ENCODE data around the gene C4orf46.
"Not testable (repeated sequence)": the region's sequence is repeated elsewhere in the genome, so short reads cannot be mapped to it uniquely, and the experiment has no call there.

Gene C4orf46

DNA sequence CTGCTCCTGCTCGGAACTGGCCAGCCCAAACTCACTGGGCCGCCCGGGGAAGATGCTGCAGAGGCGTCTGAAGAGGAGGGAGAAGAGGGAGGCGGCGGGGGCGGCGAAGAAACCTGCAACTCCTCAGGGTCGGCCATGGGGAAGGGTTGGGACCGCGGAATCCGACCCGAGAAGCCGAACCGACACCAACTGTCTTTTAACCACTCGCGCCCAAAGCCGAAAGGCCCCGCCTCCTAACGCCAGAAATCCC lies at the start of gene C4orf46:
C4orf46 (minus strand) TSS at position 223 of the 250 bp plus-strand sequence; CDS start at position 137, 86 bp downstream.
- DNase-seq: no peak

DNA sequence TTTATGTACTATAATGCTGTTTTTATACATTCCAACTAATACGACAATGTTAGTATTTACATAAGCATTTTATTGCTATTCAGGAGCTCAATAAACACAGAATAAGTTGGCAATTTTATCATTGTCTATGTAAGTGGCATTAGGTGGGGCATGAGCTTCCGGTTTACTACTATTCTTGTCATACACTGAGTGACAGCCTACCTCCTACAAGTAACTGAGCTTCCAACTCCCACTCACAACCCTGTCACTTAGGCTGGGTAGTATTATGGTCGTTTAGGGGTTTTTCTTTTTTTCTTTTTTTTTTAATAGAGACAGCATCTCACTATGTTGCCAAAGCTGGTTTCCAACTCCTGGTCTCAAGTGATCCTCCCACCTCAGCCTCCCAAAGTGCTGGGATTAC lies 44.1 kb upstream of the C4orf46 start:
- no peak for DNase-seq

DNA sequence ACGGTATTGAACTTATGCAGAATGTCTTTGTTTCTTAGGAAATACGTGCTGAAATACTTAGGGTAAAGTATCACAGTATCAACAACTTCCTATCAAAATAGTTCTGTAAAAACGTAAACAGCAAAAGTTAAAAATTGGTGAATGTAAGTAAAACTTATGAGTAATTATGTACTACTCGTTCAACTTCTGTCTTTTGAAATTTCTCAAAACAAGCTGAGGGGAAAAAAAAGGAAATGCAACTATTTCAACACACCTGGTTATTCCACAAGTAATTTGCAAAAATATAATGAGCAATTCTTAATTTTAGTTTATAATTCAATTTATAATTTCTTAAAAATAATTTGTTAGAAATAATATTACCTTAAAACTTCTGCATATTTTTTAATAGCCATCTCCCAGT lies 43.2 kb upstream of the C4orf46 start:
- no peak for DNase-seq

DNA sequence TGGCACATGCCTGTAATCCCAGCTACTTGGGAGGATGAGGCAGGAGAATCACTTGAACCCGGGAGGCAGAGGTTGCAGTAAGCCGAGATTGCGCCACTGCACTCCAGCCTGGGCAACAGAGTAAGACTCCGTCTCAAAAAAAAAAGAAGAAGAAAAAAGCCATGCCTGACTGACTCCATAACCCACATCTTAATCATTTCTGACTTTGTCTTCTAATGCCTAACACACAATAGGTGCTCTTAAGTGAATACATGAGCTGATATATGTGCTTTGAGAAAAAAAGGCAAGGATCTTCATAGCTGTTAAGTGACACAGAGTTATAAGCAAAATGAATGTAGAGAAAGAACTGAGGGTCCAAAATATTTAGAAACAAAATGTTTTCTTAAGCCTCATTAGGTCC lies 40.9 kb upstream of the C4orf46 start:
- DNase-seq: not testable (repeated sequence)

DNA sequence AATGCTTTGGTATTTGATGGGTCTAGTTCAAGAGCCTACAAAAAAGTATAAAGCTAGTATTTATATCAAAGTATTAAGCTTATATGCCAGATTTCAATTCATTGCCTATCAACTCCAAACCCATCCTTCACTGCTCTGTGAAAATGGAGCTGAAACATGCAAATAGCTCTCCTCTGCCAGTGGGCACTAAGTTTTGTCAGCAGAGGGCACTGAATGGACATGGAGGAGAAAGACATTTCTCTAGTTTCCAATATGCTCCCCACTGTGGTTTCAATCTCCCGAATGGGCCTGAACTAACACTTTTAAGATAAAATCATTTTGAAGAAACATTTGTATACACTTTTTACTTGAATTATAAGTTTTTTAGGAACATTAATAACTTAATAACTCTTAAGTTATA lies 39.1 kb upstream of the C4orf46 start:
- no peak for DNase-seq

DNA sequence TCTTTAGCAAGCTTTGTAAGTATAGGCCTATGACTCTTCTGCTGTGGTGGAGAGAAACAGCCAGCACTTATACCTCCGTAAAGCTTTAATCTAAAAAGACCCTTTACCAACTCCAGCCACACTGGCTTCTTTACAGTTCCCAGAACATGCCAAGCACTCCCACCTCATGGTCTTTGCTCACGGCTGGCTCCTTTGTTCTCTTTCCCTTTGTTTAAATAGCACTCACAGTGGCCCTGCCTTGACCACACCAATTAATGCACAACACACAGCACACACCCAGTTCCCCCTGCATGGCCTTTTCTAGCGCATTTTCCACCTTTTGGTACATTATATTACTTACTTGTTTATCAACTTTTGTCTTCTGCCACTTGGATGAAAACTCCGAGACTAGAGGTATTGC lies 32.6 kb upstream of the C4orf46 start:
- DNase-seq: no peak

DNA sequence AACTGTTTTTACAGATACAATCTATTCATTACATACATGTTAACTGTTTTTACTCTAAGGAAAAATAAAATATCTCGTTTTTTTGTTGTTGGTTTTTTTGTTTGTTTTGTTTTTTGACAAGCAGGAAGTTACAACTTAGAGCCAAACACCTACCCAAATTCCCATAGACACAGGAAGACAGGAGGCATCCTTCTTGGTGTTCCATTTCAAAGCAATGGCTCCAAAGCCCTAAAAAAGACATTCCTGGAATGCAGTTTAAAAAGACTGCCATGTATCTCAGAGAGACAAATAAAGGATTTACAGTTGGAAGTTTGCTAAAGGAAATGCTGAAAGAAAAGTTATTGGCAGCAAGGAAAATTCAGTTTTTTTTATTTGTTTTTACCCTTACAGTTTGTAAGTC lies 17.1 kb upstream of the C4orf46 start:
- DNase-seq: no peak

DNA sequence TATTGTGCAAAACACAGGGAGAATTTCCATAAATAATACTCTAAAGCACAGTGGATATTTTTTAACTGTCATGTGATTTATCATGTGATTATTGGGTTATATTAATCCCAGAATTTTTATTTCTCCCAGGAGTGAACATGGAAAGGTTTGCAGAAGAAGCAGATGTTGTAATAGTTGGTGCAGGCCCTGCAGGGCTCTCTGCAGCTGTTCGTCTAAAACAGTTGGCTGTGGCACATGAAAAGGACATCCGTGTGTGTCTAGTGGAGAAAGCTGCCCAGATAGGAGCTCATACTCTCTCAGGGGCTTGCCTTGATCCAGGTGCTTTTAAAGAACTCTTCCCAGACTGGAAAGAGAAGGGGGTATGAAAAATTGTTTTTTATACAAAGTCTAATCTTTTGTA lies 10.4 kb upstream of the C4orf46 start:
- DNase-seq: no peak

DNA sequence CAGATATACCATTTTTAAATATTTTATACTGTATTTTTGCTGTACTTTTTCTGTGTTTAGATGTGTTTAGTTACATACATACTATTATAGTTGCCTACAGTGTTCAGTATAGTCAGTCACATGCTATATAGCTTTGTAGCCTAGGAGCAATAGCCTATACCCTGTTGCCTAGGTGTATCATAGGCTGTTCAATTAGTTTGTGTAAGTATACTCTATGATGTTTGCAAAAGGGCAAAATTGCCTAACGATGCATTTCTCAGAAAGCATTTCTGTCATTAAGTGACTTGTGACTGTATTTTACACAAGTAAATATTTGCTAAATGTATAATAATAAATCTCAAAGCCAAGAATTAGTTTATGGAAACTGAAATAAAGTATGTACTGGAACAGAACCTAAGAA lies 9.9 kb upstream of the C4orf46 start:
- DNase-seq: no peak

DNA sequence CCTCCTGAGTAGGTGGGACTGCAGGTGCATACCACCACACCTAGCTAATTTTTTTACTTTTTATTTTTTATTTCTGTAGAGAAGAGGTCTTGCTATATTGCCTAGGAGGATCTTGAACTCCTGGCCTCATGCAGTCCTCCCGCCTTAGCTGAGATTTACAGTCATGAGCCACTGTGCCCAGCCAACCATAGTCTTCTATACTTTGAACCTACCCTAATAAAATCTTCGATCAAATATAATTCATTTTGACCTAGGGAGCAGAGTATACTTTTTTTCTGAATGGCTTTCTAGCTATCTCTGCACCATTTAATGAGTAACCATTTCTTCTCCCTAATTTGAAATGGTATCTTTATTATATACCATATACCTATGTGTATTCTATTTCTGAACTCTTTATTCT lies 7.1 kb upstream of the C4orf46 start:
- DNase-seq: no peak

DNA sequence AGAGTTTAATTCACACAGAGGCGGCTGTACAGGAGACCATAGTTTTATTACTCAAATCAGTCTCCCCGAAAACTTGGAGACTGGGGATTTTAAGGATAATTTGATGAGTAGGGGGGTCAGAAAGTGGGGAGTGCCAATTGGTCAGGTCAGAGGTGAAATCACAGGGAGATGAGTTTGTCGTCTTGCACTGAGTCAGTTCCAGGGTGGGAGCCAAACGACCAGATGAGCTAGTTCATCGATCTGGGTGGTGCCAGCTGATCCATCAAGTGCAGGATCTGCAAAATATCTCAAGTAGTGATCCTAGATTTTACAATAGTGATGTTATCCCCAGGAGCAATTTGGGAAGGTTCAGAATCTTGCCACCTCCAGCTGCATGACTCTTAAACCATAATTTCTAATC lies 4.4 kb upstream of the C4orf46 start:
- no peak for DNase-seq

DNA sequence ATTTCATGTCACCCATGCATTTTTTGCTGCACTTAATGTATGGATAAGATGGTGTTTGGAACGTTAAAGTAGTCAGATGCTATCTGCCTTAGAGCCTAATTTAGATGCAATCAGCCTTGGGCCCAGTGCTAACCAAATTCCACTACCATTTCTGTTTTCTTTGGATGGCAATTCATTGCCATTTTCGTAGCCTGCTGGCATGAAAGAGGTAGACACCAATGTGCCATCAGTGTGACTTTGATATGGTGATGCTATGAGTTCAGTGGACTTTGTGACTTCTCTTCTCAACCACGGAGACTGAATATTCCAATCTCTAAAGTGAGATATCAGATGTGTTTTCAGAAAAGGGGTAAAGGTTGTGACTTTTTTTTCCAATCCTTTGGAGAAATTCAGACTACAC lies 1.9 kb upstream of the C4orf46 start:
- no peak for DNase-seq

DNA sequence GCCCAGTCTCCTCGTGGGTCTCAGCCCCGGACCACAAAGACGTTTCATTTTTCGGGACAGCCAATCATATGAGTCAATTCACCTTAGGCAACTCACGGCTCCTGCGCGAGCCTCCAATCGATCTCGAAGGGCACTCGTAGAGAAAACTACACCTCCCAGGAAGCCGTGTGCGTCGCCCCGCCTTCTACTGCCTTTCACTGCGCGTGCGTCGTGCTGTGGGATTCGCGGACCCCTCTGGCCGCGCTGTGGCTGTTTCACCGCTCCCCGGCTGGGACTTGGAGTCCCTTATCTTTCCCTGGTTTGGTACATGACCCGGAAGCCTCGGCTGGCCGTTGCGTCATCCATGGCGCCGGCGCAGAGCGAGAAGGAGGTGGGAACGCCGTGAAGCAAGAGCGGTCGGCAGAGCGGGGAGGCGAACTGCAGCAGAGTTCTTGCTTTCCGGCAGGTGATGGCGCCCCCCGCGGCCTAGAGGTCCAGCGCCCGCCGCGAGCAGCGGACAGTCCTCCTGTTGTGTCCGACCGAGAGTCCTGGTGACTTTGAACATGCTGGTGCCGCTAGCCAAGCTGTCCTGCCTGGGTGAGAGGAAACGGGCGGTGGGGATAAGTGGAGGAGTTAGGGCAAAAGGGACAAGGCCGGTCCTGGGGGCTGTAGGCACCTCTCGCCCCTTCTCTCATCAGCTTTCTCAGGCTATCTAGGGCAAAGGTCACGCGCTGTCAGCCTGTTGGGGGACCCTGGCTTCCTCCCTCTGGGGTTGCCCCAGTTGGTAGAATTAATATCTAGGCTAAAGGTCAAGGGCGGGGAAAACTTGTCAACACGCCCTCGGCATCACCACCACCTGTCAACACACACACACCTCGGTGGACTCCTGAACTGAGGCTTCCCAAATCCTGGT lies 474 bp upstream of the C4orf46 start, which contains the start of gene ETFDH:
ETFDH (plus strand) TSS at position 382 of the 892 bp plus-strand sequence; CDS start at position 543, 161 bp downstream.
- peak; percentile 100 for DNase-seq

DNA sequence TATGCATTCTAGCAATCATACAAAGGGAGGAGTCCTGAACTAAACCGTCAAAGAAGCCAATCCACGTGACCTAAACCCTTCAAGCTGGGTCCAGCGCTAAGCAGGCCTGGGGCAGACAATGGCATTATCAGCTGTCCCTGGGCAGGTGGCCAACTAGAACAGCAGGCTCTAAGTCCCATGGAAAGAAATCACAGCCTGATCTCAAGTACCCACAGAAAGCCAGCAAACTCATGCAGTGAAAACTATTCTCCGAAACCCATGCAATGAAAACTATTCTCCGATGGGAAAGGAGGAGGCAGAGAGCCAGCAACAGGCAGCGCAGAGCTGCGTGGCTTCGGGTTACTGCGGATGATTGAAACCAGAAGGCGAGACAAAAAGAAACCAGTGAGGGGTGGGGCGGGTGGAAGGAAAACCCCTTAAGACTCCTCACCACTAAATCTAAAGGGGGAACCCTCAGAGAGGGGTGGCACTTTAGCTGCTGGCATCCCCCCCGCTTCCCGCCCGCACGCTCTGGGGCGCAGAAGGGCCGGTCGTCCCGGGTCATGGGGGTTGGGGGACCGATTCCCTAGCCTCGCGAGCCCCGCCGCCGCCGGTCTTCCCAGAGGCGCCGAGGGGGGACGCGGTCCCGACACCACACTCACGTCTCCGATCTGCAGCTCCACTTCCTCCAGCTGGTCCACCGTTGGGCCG lies 567 bp downstream of the C4orf46 start:
- DNase-seq: peak; percentile 55

DNA sequence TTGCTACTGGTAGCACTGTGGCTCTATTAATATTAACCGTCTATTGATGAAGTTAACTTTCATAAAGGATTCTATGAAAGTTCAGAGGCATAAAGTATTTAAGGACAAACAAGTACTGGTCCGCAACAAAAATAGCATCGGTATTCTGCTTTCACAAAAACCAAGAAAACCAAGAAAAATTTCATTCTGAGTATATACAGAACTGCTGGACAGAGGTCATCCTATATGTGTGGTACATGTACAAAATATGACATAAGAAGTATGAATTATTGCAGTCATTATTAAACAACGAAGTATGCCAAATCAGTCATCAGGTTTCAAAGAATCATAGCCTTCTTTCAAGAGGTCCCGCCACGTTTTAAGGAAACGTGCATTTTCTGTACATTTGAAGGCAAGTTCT lies 2.4 kb downstream of the C4orf46 start:
- DNase-seq: no peak

DNA sequence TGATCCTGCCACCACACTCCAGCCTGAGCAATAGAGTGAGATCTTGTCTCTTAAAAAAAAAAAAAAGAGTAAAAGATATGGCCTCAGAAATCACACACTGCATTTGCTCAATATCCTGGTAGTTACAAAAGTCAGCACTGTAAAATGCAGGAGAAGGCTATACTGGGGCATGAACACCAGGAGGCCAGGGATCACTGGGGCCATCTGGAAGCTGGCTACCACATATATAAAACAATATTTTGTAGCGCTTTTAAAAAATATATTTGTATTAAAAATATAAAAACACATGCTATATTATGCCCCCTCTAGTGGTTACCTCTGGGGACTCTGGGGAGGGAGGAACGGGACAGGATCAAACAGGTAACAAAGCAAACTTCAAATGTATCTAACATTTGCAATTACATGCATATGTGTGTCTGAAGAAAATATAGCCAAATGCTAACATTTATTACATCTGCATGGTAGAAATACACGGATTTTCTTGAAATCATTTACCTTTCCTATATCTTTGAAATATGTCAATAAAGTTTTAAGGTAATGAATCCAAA lies 4.0 kb downstream of the C4orf46 start:
- no peak for DNase-seq

DNA sequence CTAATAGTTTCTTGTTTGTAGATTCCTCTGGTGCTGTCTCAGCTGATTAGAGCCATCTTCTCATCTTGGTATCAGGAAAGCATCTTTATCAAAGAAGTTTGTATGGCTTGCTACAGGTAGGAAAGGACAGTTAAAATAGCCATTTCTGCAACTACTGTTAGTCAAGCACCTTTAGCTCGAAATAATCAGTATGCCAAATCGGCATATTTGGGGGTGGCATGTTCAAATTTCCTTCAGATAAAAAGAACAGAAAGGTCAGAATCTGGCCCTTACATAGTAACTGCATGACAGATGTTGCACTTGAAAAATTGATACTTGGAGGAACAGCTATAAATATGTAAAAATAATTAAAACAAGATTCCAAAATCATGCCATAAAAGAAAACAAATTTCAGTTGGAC lies 4.8 kb downstream of the C4orf46 start:
- no peak for DNase-seq

DNA sequence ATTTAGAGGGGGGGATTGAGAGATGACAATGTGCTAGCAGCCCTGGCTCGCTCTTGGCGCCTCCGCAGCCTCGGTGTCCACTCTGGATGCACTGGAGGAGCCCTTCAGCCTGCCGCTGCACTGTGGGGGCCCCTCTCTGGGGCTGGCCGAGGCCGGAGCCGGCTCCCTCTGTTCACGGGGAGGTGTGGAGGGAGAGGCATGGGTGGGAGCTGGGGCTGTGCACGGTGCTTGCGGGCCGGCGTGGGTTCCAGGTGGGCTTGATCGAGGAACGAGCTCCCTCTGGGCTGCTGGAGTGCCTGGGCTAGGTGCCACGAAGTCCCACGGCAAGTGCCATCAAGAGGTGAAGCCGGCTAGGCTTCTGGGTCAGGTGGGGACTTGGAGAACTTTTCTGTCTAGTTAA lies 6.9 kb downstream of the C4orf46 start:
- no peak for DNase-seq

DNA sequence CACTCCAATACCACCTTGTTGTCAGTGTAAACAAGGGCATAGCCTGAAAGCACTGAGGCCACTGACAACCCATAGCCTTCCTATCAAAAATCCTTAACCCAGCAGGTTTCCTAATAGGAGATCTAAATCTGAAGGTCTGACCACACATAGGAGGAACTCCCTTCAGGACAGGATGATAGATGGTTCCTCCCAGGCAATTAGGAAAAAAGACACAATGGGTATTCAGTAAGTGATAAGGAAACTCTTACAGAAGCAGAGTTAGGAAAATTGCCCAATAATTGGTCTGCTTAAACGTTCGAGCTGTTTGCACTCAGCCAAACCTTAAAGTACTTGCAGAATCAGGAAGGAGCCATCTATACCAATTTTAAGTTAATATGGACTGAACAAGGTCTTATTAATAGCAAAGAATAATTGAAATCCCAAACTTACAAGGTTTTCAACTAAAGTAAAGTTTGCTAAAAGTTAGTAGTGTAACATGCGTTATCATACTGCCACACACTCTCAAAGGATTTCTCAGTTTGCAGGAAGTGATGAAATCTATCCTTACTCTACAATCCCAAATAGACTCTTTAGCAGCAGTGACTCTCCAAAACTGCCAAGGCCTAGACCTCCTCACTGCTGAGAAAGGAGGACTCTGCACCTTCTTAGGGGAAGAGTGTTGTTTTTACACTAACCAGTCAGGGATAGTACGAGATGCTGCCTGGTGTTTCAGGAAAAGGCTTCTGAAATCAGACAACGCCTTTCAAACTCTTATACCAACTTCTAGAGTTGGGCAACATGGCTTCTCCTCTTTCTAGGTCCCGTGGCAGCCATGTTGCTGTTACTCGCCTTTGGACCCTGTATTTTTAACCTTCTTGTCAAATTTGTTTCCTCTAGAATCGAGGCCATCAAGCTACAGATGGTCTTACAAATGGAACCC lies 7.7 kb downstream of the C4orf46 start:
- not testable (repeated sequence) for DNase-seq

DNA sequence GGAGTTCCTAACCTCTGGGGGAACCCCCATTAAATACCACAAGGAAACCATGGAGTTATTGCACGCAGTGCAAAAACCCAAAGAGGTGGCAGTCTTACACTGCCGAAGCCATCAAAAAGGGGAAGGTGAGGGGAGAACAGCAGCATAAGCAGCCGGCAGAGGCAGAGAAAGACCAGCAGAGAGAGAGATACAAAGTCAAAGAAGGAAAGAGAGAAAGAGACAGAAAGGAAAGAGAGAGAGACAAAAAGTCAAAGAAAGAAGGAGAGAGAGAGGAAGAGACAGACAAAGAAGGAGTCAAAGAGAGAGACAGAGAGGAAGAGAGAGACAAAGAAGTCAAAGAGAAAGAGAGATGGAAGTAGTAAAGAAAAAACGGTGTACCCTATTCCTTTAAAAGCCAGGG lies 8.4 kb downstream of the C4orf46 start:
- not testable (repeated sequence) for DNase-seq

DNA sequence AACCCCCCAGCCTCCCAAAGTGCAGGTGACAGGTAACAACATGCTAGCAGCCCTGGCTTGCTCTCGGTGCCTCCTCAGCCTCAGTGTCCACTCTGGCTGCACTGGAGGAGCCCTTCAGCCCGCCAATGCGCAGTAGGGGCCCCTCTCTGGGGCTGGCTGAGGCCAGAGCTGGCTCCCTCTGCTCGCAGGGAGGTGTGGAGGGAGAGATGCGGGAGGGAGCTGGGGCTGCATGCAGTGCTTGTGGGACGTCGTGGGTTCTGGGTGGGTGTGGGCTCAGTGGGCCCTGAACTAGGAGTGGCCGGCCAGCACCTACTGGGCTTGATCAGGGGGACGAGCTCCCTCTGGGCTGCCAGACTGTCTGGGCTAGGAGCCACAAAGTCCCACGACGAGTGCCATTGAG lies 14.4 kb downstream of the C4orf46 start:
- no peak for DNase-seq

DNA sequence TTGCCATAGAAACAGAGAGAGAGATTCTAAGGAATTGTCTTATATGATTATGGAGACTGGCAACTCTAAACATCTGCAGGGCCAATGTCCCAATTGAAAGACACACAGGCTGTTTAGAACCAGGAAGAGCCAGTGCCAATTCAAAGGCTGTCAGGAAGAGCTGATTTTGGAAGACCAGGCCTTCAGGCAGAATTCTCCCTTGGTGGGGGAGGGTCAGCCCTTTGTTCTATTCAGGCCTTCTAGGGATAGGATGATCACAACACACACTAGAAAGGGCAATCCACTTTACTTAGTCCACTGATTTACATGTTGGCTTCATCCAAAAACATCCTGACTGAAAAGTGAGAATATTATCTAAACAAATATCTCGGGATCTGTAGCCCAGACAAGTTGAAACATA lies 15.2 kb downstream of the C4orf46 start:
- no peak for DNase-seq

DNA sequence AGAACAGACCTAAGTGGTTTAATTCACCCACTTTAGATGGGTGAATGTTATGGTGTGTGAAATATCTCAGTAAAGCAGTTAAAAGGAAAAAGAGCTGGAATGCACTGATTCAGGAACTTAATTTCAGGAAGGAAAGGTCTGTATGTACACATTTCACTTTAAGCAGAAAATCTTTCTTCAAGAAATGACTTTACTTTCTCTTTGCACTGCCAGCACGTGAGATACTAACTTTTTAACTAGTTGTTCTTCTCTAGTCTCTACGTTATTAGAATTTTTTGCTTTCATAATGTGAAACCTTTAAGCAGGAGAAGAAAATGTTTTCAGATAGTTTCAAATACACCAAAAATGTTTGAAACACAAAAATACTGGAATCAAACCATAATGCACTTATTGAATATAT lies 18.8 kb downstream of the C4orf46 start:
- DNase-seq: no peak

Measured in DMS153 (cell line).